Ishikawa (cell line): ENCODE measurements around the gene CEP57L1.

Source experiments
- CEBPB ChIP-seq: IDR thresholded peaks from 2 replicates; pipeline ENCODE4 v1.6.1; 2012
- EGR1 ChIP-seq: IDR thresholded peaks from 2 replicates; pipeline ENCODE4 v1.6.1; 2012
- NFIC ChIP-seq: IDR thresholded peaks from 2 replicates; pipeline ENCODE4 v1.6.1; 2012
- YY1 ChIP-seq: IDR thresholded peaks from 2 replicates; pipeline ENCODE4 v1.6.1; 2012; ENCODE audit warnings: low read depth
- TF ChIP-seq, protein P1 (sequence below): IDR thresholded peaks from 2 replicates; pipeline ENCODE4 v1.6.1; 2012

DNA sequence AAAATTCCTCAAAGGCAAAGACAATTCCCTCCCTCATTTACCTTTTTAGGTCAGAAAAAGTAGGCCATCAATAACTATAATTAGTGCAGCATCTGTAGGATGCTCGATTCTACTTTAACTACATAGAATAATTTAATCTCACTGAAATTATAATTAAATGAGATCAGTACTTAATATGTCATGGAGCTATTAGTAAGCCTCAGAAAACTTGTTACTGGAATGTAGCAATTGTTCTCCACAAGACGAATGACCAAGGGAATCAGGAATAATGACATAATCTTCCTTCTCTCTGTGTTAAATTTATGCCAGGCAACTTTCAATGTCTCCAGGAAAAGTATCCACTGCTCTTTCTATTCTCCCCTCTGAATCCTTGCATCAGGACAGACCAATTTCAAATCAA, 34.7 kb upstream of the CEP57L1 start:
- TF ChIP-seq CEBPB (no peak), YY1 (no peak), NFIC (no peak), EGR1 (no peak)
- TF ChIP-seq, protein P1, sequence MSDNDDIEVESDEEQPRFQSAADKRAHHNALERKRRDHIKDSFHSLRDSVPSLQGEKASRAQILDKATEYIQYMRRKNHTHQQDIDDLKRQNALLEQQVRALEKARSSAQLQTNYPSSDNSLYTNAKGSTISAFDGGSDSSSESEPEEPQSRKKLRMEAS, result no peak
